Muscle layer of colon (tissue), 2 donors: ENCODE results near the gene DUT.
"Not testable (repeated sequence)": the region's sequence is repeated elsewhere in the genome, so short reads cannot be mapped to it uniquely, and the experiment has no call there.

Experiments used
- H3K27ac ChIP-seq: one replicate; pipeline ENCODE4 v1.7.0; 2013; ENCODE audit warnings: low read depth, mild to moderate bottlenecking, low read length, moderate library complexity
- H3K27me3 ChIP-seq, 2 donors: one replicate each; pipeline ENCODE4 v1.7.0; 2013; ENCODE audit warnings: low read length in 2 of 2, mild to moderate bottlenecking in 2 of 2; ENCODE audit not compliant: insufficient read depth in 2 of 2, control insufficient read depth in 1 of 2
- H3K36me3 ChIP-seq: one replicate; pipeline ENCODE4 v1.7.0; 2013; ENCODE audit warnings: mild to moderate bottlenecking, low read length; ENCODE audit not compliant: insufficient read depth
- H3K4me1 ChIP-seq: one replicate; pipeline ENCODE4 v1.7.0; 2013; ENCODE audit warnings: mild to moderate bottlenecking, low read length; ENCODE audit not compliant: insufficient read depth
- H3K4me3 ChIP-seq, 2 donors: one replicate each; pipeline ENCODE4 v1.7.0; 2013; ENCODE audit warnings: low read length in 2 of 2, low read depth in 1 of 2, mild to moderate bottlenecking in 1 of 2, moderate library complexity in 1 of 2
- H3K9ac ChIP-seq: one replicate; pipeline ENCODE4 v1.7.0; 2013; ENCODE audit warnings: low read length
- H3K9me3 ChIP-seq: one replicate; pipeline ENCODE4 v1.7.0; 2013; ENCODE audit warnings: mild to moderate bottlenecking, low read length
- donor health status: abdominal sarcoma.
- donor health status: Adenocarcinoma of cecum.

Gene DUT

DNA sequence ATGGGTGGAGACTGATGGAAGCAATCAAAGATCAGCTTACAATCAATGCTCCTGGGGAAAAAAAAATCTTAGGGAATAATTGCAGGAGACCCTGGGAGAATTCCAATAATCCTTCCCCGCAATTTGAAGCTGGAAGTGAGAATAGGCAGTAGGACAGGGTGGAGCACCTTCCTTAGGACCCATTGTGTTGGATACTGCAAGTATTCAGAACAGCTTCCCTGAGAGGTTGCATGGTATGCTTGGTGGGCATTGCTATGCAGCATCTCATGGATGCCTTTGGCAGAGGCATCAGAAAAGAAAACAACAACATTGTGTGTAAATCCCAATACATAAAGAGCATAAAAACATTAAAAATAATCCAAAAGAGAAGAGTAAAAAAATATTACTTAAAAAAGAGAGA lies 24.6 kb upstream of the DUT start:
- H3K4me3 ChIP-seq = no peak overlapping the region
- H3K27ac ChIP-seq = no peak overlapping the region
- H3K36me3 ChIP-seq = no peaks in the 10 kb centered on the region
- no peaks in the 10 kb centered on the region for H3K27me3 ChIP-seq
- no peak overlapping the region for H3K9ac ChIP-seq
- no peaks in the 10 kb centered on the region for H3K9me3 ChIP-seq
- H3K4me1 ChIP-seq = no peaks in the 10 kb centered on the region

DNA sequence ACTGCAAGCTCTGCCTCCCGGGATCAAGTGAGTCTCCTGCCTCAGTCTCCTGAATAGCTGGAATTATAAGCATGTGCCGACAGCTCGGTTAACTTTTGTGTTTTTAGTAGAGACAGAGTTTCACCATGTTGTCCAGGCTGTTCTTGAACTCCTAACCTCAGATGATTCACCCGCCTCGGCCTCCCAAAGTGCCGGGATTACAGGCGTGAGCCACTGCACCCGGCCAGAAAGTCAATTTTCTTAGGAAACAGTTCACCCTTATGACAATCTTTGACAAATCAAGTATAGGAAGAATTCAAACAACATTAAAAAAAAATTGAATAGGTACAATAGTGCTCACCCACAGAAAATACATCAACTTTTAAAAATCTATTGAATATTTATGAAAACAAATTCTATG lies 23.6 kb upstream of the DUT start:
- Histone ChIP-seq H3K4me3 (no peak overlapping the region), H3K36me3 (no peaks in the 10 kb centered on the region), H3K27me3 (no peaks in the 10 kb centered on the region)

DNA sequence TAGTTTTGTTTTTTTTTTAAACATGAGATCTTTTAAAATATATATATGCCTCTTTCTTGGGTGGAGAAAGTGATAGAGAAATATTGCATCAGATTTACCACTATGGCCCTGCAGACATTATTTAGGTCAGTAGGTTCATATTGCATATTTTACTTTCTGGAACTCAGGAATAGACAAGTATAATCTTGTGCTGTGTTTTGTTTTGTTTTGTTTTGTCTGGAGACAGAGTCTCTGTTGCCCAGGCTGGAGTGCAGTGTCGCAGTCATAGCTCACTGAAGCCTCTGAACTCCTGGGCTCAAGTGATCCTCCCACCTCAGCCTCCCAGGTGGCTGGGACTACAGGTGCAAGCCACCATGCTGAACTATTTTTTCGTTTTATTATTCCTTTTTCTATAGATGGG lies 21.5 kb upstream of the DUT start:
- Histone ChIP-seq H3K27ac (no peak overlapping the region), H3K9ac (no peak overlapping the region), H3K9me3 (no peaks in the 10 kb centered on the region), H3K36me3 (no peaks in the 10 kb centered on the region), H3K27me3 (no peaks in the 10 kb centered on the region), H3K4me3 (no peak overlapping the region), H3K4me1 (no peaks in the 10 kb centered on the region)

More for the DNA sequence above, 23.6 kb upstream of the DUT start:
- Histone ChIP-seq H3K4me1 (no peaks in the 10 kb centered on the region), H3K9ac (no peak overlapping the region), H3K9me3 (no peaks in the 10 kb centered on the region), H3K27ac (no peak overlapping the region)

DNA sequence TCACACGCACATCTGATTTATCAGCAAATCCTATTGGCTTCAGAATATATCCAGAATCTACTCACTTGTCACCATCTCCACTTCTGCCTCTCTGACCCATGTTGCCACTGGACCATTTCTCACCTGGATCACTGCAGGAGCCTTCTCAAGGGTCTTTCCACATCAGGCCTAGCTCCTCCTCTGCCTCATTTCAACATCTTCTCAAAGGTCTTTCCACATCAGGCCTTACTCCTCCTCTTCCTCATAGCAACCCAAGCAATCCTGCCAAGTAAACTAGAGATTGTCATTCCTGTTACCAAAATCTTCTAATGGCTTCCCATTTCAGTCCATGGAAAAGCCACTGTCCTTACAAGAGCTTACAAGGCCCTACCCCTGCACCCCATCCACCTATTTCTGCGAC lies 18.0 kb upstream of the DUT start:
- Histone ChIP-seq H3K27me3 (no peaks in the 10 kb centered on the region), H3K36me3 (no peaks in the 10 kb centered on the region), H3K4me3 (no peak overlapping the region), H3K9me3 (no peaks in the 10 kb centered on the region), H3K9ac (no peak overlapping the region), H3K4me1 (no peaks in the 10 kb centered on the region), H3K27ac (no peak overlapping the region)

DNA sequence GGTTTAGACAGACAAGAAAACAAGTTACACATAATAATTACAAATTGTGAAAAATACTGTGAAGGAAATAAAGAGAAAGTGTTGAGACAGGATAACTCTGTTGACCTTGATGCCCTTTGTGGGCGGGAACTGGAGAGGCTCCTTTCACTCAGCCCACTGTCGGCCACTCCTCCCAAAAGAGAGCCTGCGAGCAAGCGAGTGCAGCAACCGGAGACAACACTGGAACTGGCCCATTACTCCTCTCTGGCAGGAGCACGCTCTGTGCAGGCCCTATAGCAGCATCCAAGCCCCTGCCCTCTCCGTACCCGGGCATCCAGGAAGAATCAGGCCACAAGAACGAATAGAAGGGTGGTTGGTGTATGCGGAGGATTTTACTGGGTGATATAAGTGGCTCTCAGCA lies 16.2 kb upstream of the DUT start:
- no peak overlapping the region for H3K27ac ChIP-seq

DNA sequence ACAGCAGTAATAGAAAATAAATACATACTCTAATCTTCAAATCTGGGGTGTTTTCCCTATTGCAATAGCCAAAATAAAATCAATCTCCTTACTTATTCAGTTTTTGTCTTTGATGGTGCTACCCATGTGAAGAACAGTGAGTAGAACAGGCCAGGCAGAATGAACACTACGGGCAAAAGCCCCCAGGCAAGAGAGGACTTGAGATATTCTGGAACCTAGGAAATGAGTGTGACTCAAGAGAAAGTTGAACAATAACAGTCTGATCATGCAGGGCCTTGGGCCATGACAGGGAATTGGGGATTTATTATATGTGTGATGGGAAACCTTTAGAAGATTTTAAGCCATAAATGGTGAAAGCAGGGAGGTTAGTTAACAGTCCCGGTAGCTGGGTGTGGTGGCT lies 14.0 kb upstream of the DUT start:
- no peak overlapping the region for H3K27ac ChIP-seq
- H3K9me3 ChIP-seq = no peaks in the 10 kb centered on the region
- no peaks in the 10 kb centered on the region for H3K36me3 ChIP-seq
- no peaks in the 10 kb centered on the region for H3K4me1 ChIP-seq
- no peaks in the 10 kb centered on the region for H3K27me3 ChIP-seq
- no peak overlapping the region for H3K4me3 ChIP-seq
- no peak overlapping the region for H3K9ac ChIP-seq

More for the DNA sequence above, 16.2 kb upstream of the DUT start:
- H3K27me3 ChIP-seq = no peaks in the 10 kb centered on the region
- no peak overlapping the region for H3K9ac ChIP-seq
- no peak overlapping the region for H3K4me3 ChIP-seq
- no peaks in the 10 kb centered on the region for H3K9me3 ChIP-seq
- H3K36me3 ChIP-seq = no peaks in the 10 kb centered on the region
- H3K4me1 ChIP-seq = no peaks in the 10 kb centered on the region

DNA sequence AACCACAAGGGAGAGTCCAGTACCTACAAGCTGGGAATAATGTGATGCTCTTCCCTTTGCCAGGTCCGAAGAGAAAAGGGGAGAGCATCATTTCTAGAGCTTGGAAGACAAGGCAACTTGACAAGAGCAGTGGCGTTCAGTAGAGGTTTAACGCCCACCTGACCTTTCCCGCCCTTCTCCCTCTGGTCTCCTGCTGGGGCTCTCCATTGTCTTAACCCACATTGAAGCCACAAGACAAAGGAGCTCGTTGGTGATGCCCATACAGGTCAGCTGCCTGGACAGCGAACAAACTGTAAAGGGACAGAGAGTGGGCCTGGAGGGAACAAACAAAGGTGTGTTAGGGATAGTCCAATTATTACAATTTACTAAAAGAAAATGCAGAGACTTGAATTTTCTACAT lies 13.1 kb upstream of the DUT start:
- Histone ChIP-seq H3K27me3 (no peaks in the 10 kb centered on the region), H3K9ac (no peak overlapping the region), H3K36me3 (no peaks in the 10 kb centered on the region), H3K9me3 (no peaks in the 10 kb centered on the region), H3K27ac (no peak overlapping the region), H3K4me3 (no peak overlapping the region), H3K4me1 (no peaks in the 10 kb centered on the region)

DNA sequence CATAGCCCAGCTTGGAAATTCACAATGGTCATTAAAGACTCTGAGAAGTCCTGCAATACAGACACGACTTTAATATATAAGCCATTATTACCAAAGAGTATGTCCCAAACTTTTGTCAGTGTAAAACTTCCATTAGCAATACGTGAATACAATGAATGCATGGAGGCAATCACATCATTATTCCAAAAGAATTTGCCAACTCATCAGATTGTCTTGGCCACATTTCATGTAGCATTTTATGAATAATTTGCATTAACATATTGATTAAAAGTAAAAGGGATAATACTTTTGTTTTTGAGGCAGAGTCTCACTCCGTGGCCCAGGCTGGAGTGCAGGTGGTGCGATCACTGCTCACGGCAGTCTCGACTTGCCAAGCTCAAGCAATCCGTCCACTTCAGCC lies 7.9 kb upstream of the DUT start:
- no peaks in the 10 kb centered on the region for H3K9me3 ChIP-seq
- H3K36me3 ChIP-seq = no peaks in the 10 kb centered on the region
- no peak overlapping the region for H3K9ac ChIP-seq
- H3K27me3 ChIP-seq = no peaks in the 10 kb centered on the region
- no peak overlapping the region for H3K27ac ChIP-seq
- H3K4me1 ChIP-seq = no peaks in the 10 kb centered on the region
- H3K4me3 ChIP-seq = no peak overlapping the region

DNA sequence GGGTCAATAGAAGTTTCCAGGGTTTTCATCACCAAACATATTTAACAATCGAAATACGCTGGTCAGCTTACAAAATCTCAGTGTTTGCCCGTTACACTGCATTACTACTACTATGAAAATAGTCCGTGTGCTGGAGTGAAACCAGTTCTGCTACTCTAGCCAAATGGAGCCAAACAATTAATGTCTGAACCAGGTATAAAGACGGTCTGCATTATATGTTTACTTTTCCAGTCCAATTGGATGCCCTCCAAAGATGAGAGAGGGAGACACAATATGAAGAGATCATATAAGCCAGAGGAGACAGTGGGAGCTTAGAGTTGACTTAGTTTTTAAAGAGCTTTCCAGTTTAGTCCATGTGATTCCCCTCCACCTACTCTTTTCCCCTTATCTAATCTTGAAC lies 6.3 kb upstream of the DUT start:
- H3K9me3 ChIP-seq = no peaks in the 10 kb centered on the region
- H3K9ac ChIP-seq = no peak overlapping the region
- no peak overlapping the region for H3K4me3 ChIP-seq
- H3K4me1 ChIP-seq = peaks cover 6% of the 10 kb centered on the region
- H3K27me3 ChIP-seq = no peaks in the 10 kb centered on the region
- H3K27ac ChIP-seq = no peak overlapping the region
- no peaks in the 10 kb centered on the region for H3K36me3 ChIP-seq

DNA sequence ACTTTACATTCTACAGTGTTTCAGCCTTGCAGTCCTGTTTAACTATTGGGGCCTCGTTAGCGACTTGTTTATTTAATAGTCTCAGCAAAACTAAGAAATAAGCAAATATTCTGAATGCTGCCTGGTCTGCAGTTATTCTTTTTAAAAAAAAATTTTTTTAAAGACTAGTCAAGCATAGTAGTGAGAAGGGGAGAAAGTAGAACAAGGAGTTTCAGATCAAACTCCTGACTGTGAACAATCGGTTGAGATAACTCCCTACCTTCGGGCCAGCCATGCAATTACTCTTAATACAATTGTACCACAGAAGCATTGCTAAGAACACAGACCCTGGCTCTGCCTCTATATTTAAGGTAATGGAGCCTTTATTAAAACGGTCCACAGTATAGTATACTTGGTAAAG lies 5.8 kb upstream of the DUT start:
- Histone ChIP-seq H3K4me1 (peaks cover 11% of the 10 kb centered on the region), H3K27me3 (no peaks in the 10 kb centered on the region), H3K9ac (no peak overlapping the region), H3K9me3 (no peaks in the 10 kb centered on the region), H3K36me3 (no peaks in the 10 kb centered on the region), H3K4me3 (no peak overlapping the region), H3K27ac (no peak overlapping the region)

DNA sequence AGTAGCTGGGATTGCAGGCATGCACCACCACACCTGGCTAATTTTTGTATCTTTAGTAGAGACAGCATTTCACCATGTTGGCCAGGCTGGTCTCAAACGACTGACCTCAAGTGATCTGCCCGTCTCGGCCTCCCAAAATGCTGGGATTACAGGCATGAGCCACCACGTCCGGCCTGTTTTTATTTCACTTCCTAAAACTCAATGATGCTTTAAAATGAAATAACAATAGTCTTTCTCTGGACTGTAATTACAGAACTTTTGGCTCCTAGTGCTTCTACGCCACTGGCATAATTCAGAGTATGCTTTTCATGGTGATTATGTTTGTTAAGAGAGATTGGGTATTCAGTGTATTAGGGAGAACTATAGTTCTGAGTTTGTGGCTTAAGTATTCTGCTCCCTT lies 5.0 kb upstream of the DUT start:
- H3K9me3 ChIP-seq, H3K36me3 ChIP-seq, H3K4me3 ChIP-seq, H3K27ac ChIP-seq, H3K27me3 ChIP-seq, H3K9ac ChIP-seq: not testable (repeated sequence)
- H3K4me1 ChIP-seq = peaks cover 12% of the 10 kb centered on the region

DNA sequence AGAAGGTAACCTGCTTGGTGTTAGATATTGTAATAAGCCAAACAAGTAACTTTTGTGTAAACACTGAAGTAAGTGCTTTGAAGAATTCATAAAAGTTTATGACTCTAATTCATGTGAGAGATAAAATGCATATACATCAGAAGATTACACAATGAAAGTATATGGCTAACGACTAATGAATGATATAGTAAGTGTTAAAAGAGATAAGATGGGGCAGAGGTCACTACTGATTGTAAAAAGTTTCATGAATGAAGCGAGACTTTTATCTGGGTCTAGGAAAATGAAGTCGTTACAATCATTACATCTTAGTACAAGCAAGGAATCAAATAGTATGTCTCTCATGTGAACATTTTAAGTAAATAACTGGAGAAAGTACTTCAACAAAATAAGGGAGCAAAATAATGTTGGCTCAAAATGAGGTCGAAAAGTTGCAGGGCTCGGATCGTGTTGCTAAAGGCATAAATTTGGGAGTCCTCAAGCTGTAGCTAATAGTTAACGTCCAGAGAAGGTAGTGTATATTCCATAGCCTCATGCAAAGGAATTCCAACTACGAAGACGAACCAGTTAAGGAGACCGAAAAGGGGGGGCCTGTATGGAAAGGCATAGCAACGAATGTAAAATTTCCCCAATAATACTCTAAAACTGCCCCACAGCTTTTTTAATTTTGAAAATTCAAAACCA lies 984 bp upstream of the DUT start:
- Histone ChIP-seq H3K4me1 (peaks cover 18% of the 10 kb centered on the region), H3K27me3 (no peaks in the 10 kb centered on the region), H3K4me3 (peak overlapping the region; percentile 63 to 86), H3K9me3 (no peaks in the 10 kb centered on the region), H3K27ac (no peak overlapping the region), H3K9ac (peak overlapping the region; percentile 64), H3K36me3 (peaks cover 13% of the 10 kb centered on the region)
